ENCODE results near the gene S100A6.

The S100A6 gene

GRCh38 chr1:153542956-153543711, 7.3 kb upstream of the S100A6 start:
- no peak overlapping the region for H3K9ac ChIP-seq (ENCODE audit: low read depth, low read length)
- no peak overlapping the region for H3K4me3 ChIP-seq (ENCODE audit: low read depth, low read length)
- H3K27me3 ChIP-seq (ENCODE audit: control insufficient read depth, insufficient read depth, low read length) = no peaks in the 10 kb centered on the region
- H3K4me1 ChIP-seq (ENCODE audit: control insufficient read depth, insufficient read depth, low read length) = peaks cover 25% of the 10 kb centered on the region
- H3K27ac ChIP-seq (ENCODE audit: low read depth, low read length) = no peak overlapping the region
- H3K9me3 ChIP-seq (ENCODE audit: control insufficient read depth, insufficient read depth, low read length) = no peaks in the 10 kb centered on the region
- no peaks in the 10 kb centered on the region for H3K36me3 ChIP-seq (ENCODE audit: control insufficient read depth, insufficient read depth, low read length)

- no peak overlapping the region for H3K9ac ChIP-seq (ENCODE audit: low read depth, low read length)
- peaks cover 1% of the 10 kb centered on the region; the same call in 1 of the 2 replicates for H3K27me3 ChIP-seq (ENCODE audit: control insufficient read depth, insufficient read depth, low read length)
- H3K27ac ChIP-seq (ENCODE audit: low read depth, low read length) = no peak overlapping the region
- peaks cover 20% of the 10 kb centered on the region for H3K4me1 ChIP-seq (ENCODE audit: control insufficient read depth, insufficient read depth, low read length)
- no peaks in the 10 kb centered on the region for H3K9me3 ChIP-seq (ENCODE audit: control insufficient read depth, insufficient read depth, low read length)
- no peak overlapping the region for H3K4me3 ChIP-seq (ENCODE audit: low read depth, low read length)
- no peaks in the 10 kb centered on the region for H3K36me3 ChIP-seq (ENCODE audit: control insufficient read depth, insufficient read depth, low read length)
Measured at GRCh38 chr1:153541641-153542590, 6.1 kb upstream of the S100A6 start.

- Histone ChIP-seq H3K27ac (ENCODE audit: low read depth, low read length) (no peak within 1 kb of the TSS), H3K4me3 (ENCODE audit: low read depth, low read length) (no peak within 1 kb of the TSS), H3K36me3 (ENCODE audit: control insufficient read depth, insufficient read depth, low read length) (no peaks in the 10 kb centered on the region), H3K4me1 (ENCODE audit: control insufficient read depth, insufficient read depth, low read length) (peaks cover 25% of the 10 kb centered on the region), H3K9me3 (ENCODE audit: control insufficient read depth, insufficient read depth, low read length) (no peaks in the 10 kb centered on the region), H3K9ac (ENCODE audit: low read depth, low read length) (no peak within 1 kb of the TSS), H3K27me3 (ENCODE audit: control insufficient read depth, insufficient read depth, low read length) (peaks cover 12% of the 10 kb centered on the region)
Measured at GRCh38 chr1:153540394-153541361, 4.9 kb upstream of the S100A6 start, which contains the start of gene S100A5. Gene S100A5, minus strand, starts transcription at chr1:153540934. Its CDS starts 743 bp downstream, at chr1:153540191.

GRCh38 chr1:153539395-153540093, 3.8 kb upstream of the S100A6 start:
- peaks cover 15% of the 10 kb centered on the region for H3K4me1 ChIP-seq (ENCODE audit: control insufficient read depth, insufficient read depth, low read length)
- no peak overlapping the region for H3K4me3 ChIP-seq (ENCODE audit: low read depth, low read length)
- no peak overlapping the region for H3K27ac ChIP-seq (ENCODE audit: low read depth, low read length)

GRCh38 chr1:153538315-153538821, 2.6 kb upstream of the S100A6 start:
- H3K27ac ChIP-seq (ENCODE audit: low read depth, low read length) = no peak overlapping the region
- no peak overlapping the region for H3K9ac ChIP-seq (ENCODE audit: low read depth, low read length)

More at GRCh38 chr1:153539395-153540093, 3.8 kb upstream of the S100A6 start:
- peaks cover 24% of the 10 kb centered on the region for H3K27me3 ChIP-seq (ENCODE audit: control insufficient read depth, insufficient read depth, low read length)
- no peaks in the 10 kb centered on the region for H3K9me3 ChIP-seq (ENCODE audit: control insufficient read depth, insufficient read depth, low read length)
- no peak overlapping the region for H3K9ac ChIP-seq (ENCODE audit: low read depth, low read length)
- no peaks in the 10 kb centered on the region for H3K36me3 ChIP-seq (ENCODE audit: control insufficient read depth, insufficient read depth, low read length)

GRCh38 chr1:153537376-153537730, 1.6 kb upstream of the S100A6 start:
- Histone ChIP-seq H3K9me3 (ENCODE audit: control insufficient read depth, insufficient read depth, low read length) (no peaks in the 10 kb centered on the region), H3K9ac (ENCODE audit: low read depth, low read length) (no peak overlapping the region)

More at GRCh38 chr1:153538315-153538821, 2.6 kb upstream of the S100A6 start:
- H3K9me3 ChIP-seq (ENCODE audit: control insufficient read depth, insufficient read depth, low read length) = no peaks in the 10 kb centered on the region
- H3K4me1 ChIP-seq (ENCODE audit: control insufficient read depth, insufficient read depth, low read length) = peaks cover 18% of the 10 kb centered on the region
- peaks cover 35% of the 10 kb centered on the region for H3K27me3 ChIP-seq (ENCODE audit: control insufficient read depth, insufficient read depth, low read length)
- no peak overlapping the region for H3K4me3 ChIP-seq (ENCODE audit: low read depth, low read length)
- H3K36me3 ChIP-seq (ENCODE audit: control insufficient read depth, insufficient read depth, low read length) = no peaks in the 10 kb centered on the region

GRCh38 chr1:153536671-153537375, 1.0 kb upstream of the S100A6 start:
- Histone ChIP-seq H3K36me3 (ENCODE audit: control insufficient read depth, insufficient read depth, low read length) (no peaks in the 10 kb centered on the region), H3K27me3 (ENCODE audit: control insufficient read depth, insufficient read depth, low read length) (peaks cover 36% of the 10 kb centered on the region), H3K9ac (ENCODE audit: low read depth, low read length) (no peak overlapping the region), H3K4me1 (ENCODE audit: control insufficient read depth, insufficient read depth, low read length) (peaks cover 29% of the 10 kb centered on the region), H3K4me3 (ENCODE audit: low read depth, low read length) (peak overlapping the region; percentile 53; the same call in 1 of the 2 replicates), H3K27ac (ENCODE audit: low read depth, low read length) (no peak overlapping the region), H3K9me3 (ENCODE audit: control insufficient read depth, insufficient read depth, low read length) (no peaks in the 10 kb centered on the region)

More at GRCh38 chr1:153537376-153537730, 1.6 kb upstream of the S100A6 start:
- no peaks in the 10 kb centered on the region for H3K36me3 ChIP-seq (ENCODE audit: control insufficient read depth, insufficient read depth, low read length)
- H3K27me3 ChIP-seq (ENCODE audit: control insufficient read depth, insufficient read depth, low read length) = peaks cover 36% of the 10 kb centered on the region
- H3K4me3 ChIP-seq (ENCODE audit: low read depth, low read length) = no peak overlapping the region
- H3K27ac ChIP-seq (ENCODE audit: low read depth, low read length) = no peak overlapping the region
- H3K4me1 ChIP-seq (ENCODE audit: control insufficient read depth, insufficient read depth, low read length) = peaks cover 27% of the 10 kb centered on the region

- Histone ChIP-seq H3K27ac (ENCODE audit: low read depth, low read length) (no peak overlapping the region), H3K4me3 (ENCODE audit: low read depth, low read length) (peak overlapping the region; percentile 53), H3K36me3 (ENCODE audit: control insufficient read depth, insufficient read depth, low read length) (no peaks in the 10 kb centered on the region), H3K27me3 (ENCODE audit: control insufficient read depth, insufficient read depth, low read length) (peaks cover 36% of the 10 kb centered on the region), H3K9me3 (ENCODE audit: control insufficient read depth, insufficient read depth, low read length) (no peaks in the 10 kb centered on the region), H3K4me1 (ENCODE audit: control insufficient read depth, insufficient read depth, low read length) (peaks cover 29% of the 10 kb centered on the region), H3K9ac (ENCODE audit: low read depth, low read length) (no peak overlapping the region)
Measured at GRCh38 chr1:153536012-153536670, 350 bp upstream of the S100A6 start.

- Histone ChIP-seq H3K4me3 (ENCODE audit: low read depth, low read length) (peak overlapping the region; percentile 53; the same call in 1 of the 2 replicates), H3K9ac (ENCODE audit: low read depth, low read length) (no peak overlapping the region)
Measured at GRCh38 chr1:153534925-153535241, 908 bp downstream of the S100A6 start.

More at GRCh38 chr1:153534925-153535241, 908 bp downstream of the S100A6 start:
- H3K4me1 ChIP-seq (ENCODE audit: control insufficient read depth, insufficient read depth, low read length) = peaks cover 29% of the 10 kb centered on the region
- H3K27ac ChIP-seq (ENCODE audit: low read depth, low read length) = no peak overlapping the region
- no peaks in the 10 kb centered on the region for H3K9me3 ChIP-seq (ENCODE audit: control insufficient read depth, insufficient read depth, low read length)
- no peaks in the 10 kb centered on the region for H3K36me3 ChIP-seq (ENCODE audit: control insufficient read depth, insufficient read depth, low read length)
- peaks cover 36% of the 10 kb centered on the region for H3K27me3 ChIP-seq (ENCODE audit: control insufficient read depth, insufficient read depth, low read length)

Measured in HUES48 (cell line).